Measurements from ENCODE around the gene ERC2.

DNA sequence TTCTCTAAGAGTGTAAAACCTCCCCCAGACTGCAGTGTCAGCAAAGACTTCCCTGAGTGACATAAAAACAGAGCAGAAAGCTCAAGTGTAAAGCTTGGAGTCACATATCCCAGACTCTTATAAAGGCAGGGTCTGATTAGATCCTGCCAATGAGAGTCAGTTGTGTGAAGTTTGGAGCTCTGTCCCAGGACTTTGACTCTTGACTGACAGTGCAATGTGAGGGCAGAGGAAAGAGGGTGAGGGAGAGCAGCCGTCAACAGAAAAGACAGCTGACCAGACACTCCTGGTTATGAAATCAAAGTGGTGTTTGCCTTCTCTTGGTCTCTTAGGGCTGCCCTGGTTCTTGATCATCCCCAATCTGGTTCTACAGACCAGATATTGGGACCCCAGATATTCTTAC is 393.2 kb downstream of the ERC2 start:
- TF ChIP-seq POLR2A (IDR thresholded peaks at IDR 0.05) (no peak), EP300 (IDR thresholded peaks at IDR 0.05) (no peak)
- TF ChIP-seq, protein P1, sequence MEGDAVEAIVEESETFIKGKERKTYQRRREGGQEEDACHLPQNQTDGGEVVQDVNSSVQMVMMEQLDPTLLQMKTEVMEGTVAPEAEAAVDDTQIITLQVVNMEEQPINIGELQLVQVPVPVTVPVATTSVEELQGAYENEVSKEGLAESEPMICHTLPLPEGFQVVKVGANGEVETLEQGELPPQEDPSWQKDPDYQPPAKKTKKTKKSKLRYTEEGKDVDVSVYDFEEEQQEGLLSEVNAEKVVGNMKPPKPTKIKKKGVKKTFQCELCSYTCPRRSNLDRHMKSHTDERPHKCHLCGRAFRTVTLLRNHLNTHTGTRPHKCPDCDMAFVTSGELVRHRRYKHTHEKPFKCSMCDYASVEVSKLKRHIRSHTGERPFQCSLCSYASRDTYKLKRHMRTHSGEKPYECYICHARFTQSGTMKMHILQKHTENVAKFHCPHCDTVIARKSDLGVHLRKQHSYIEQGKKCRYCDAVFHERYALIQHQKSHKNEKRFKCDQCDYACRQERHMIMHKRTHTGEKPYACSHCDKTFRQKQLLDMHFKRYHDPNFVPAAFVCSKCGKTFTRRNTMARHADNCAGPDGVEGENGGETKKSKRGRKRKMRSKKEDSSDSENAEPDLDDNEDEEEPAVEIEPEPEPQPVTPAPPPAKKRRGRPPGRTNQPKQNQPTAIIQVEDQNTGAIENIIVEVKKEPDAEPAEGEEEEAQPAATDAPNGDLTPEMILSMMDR (IDR thresholded peaks at IDR 0.05), result no peak
